ENCODE results near the gene NHS. TPM values are rescaled to one million over a fixed set of nuclear protein-coding genes. Genes with fewer than 3 reads are reported as not detected.

Gene NHS
- total and polyA plus RNA-seq, 2 of the 13 experiments (the other 11 are each of a cell fraction or from before 2014, with no cell fraction given), result 0.02 TPM; not detected in 1

DNA sequence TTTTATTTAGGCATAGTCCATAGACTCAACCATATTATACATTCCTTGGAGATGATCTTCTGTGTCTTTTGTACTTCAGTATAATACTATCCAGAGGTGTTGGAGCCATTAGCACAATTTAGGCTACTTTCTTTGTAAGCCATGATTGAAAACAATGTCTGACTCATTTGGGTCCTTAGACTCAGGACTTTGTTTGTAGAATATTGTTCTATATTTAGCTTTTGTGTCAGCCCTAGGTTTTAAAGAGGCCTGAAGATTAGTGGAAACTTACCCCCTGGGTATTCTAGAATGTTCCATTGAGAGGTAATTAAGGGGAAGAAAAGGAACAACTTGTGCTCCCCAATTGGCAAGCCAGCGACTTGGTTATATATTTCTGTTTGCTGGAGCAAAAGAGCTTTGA is 217.1 kb downstream of the NHS start (continued):
- TF ChIP-seq, protein P1, sequence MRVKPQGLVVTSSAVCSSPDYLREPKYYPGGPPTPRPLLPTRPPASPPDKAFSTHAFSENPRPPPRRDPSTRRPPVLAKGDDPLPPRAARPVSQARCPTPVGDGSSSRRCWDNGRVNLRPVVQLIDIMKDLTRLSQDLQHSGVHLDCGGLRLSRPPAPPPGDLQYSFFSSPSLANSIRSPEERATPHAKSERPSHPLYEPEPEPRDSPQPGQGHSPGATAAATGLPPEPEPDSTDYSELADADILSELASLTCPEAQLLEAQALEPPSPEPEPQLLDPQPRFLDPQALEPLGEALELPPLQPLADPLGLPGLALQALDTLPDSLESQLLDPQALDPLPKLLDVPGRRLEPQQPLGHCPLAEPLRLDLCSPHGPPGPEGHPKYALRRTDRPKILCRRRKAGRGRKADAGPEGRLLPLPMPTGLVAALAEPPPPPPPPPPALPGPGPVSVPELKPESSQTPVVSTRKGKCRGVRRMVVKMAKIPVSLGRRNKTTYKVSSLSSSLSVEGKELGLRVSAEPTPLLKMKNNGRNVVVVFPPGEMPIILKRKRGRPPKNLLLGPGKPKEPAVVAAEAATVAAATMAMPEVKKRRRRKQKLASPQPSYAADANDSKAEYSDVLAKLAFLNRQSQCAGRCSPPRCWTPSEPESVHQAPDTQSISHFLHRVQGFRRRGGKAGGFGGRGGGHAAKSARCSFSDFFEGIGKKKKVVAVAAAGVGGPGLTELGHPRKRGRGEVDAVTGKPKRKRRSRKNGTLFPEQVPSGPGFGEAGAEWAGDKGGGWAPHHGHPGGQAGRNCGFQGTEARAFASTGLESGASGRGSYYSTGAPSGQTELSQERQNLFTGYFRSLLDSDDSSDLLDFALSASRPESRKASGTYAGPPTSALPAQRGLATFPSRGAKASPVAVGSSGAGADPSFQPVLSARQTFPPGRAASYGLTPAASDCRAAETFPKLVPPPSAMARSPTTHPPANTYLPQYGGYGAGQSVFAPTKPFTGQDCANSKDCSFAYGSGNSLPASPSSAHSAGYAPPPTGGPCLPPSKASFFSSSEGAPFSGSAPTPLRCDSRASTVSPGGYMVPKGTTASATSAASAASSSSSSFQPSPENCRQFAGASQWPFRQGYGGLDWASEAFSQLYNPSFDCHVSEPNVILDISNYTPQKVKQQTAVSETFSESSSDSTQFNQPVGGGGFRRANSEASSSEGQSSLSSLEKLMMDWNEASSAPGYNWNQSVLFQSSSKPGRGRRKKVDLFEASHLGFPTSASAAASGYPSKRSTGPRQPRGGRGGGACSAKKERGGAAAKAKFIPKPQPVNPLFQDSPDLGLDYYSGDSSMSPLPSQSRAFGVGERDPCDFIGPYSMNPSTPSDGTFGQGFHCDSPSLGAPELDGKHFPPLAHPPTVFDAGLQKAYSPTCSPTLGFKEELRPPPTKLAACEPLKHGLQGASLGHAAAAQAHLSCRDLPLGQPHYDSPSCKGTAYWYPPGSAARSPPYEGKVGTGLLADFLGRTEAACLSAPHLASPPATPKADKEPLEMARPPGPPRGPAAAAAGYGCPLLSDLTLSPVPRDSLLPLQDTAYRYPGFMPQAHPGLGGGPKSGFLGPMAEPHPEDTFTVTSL (CRISPR knock-in tag; IDR thresholded peaks at IDR 0.05; ENCODE audit: borderline replicate concordance), result no peak

DNA sequence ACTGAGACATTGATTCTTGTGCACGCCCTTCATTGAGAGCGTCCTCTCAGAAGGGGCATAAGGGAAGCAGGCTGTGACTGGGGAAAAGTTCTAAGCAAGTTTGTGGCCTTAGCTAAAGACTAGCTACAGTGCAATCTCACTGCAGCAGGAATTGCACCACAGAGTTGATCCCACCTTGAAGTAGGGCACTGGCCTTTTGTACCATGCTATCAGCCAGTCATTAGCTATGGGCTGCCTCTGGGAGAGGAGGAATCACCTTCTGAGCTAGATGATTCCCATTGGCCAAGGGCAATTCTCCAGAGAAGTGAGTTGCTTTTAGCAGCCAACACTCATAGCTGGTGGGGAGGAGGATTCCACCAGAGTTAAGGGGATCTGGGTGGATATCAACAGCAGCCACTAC is 219.7 kb downstream of the NHS start:
- no peaks in the 10 kb centered on the region for H3K79me2 ChIP-seq (ENCODE audit: insufficient read depth, low read length)
- intact Hi-C loops (cut with micrococcal nuclease; ENCODE audit: unreplicated experiment) (loop anchor here (5.0 kb wide), 1 partner anchor 472 kb away; no protein-coding TSS in a partner anchor), in situ Hi-C loops (cut with HindIII; ENCODE audit: extremely low pct_ligation_motif_present, low pct_unique_long_range_greater_than_20kb) (no loop called here)
- no peak for ATAC-seq
- H4K20me1 ChIP-seq (ENCODE audit: insufficient read depth, low read length), result no peaks in the 10 kb centered on the region
- H2AFZ ChIP-seq (ENCODE audit: low read length), result no peak overlapping the region
- H3K4me3 ChIP-seq (replicated peaks in 1 of 3; ENCODE audit: insufficient read depth in 1 of 3, low read depth in 2 of 3, low read length in 3 of 3), result no peak overlapping the region
- no peak for DNase-seq (ENCODE audit: low spot score)
- 66% methylated on average over 2 of the region's 2 CpGs for WGBS (ENCODE audit: low lambda C conversion rate)
- TF ChIP-seq ATF1 (CRISPR knock-in tag; IDR thresholded peaks at IDR 0.05) (no peak), RXRB (CRISPR knock-in tag; IDR thresholded peaks at IDR 0.05; ENCODE audit: borderline replicate concordance) (no peak)
- CTCF ChIA-PET (ENCODE audit: low intra/inter-chr PET ratio, low total read pairs), result no interaction called here
- no peaks in the 10 kb centered on the region for H3K9me3 ChIP-seq (ENCODE audit: low read length)
- no TSS peak for BruUV-seq (replicated peaks)
- POLR2A ChIA-PET, result no interaction called here
- H3K4me2 ChIP-seq (ENCODE audit: low read depth, low read length), result no peak overlapping the region
- H3K27me3 ChIP-seq (ENCODE audit: control insufficient read depth in 1 of 2, insufficient read depth in 2 of 2, low read length in 2 of 2), result no peaks in the 10 kb centered on the region
- no peaks in the 10 kb centered on the region for H3K36me3 ChIP-seq (replicated peaks in 1 of 2; ENCODE audit: control insufficient read depth in 1 of 2, insufficient read depth in 2 of 2, low read length in 2 of 2)
- H3K4me1 ChIP-seq (ENCODE audit: insufficient read depth, low read length), result peaks cover 12% of the 10 kb centered on the region; the same call in 1 of the 2 replicates
- H3K9ac ChIP-seq (ENCODE audit: insufficient read depth, low read depth, low read length), result no peak overlapping the region
- FAIRE-seq, result no peak
- no peak overlapping the region for H3K27ac ChIP-seq (ENCODE audit: extremely low read length, insufficient read depth, low read length)
